Cardiac muscle cell (in vitro differentiated cells and primary cell): ENCODE results near the gene GPD1L. TPM values are rescaled to one million over a fixed set of nuclear protein-coding genes. Genes with fewer than 3 reads are reported as not detected.
"Not testable (repeated sequence)": the region's sequence is repeated elsewhere in the genome, so short reads cannot be mapped to it uniquely, and the experiment has no call there.

Source experiments
- DNase-seq, 2 donors: peaks; one replicate each; pipeline versions ENCODE4 v3.0.0 to v3.0.0-alpha.2; 2010 to 2017; ENCODE audit warnings: low read depth in 1 of 2, low spot score in 1 of 2
- H3K27ac ChIP-seq: fragments of 200-600 bp; sonication (generic); 2 replicates; pipeline ENCODE4 v1.5.1; 2016
- H3K27me3 ChIP-seq: fragments of 200-600 bp; sonication (generic); 2 replicates; pipeline ENCODE4 v1.6.0; 2016; ENCODE audit warnings: control low read depth
- H3K36me3 ChIP-seq: fragments of 200-600 bp; sonication (generic); 2 replicates; pipeline ENCODE4 v1.5.1; 2016; ENCODE audit warnings: control low read depth
- H3K4me1 ChIP-seq: fragments of 200-600 bp; sonication (generic); 2 replicates; pipeline ENCODE4 v1.8.1; 2017; ENCODE audit warnings: low read depth, mild to moderate bottlenecking, mixed run types
- H3K4me3 ChIP-seq: fragments of 200-600 bp; sonication (generic); 2 replicates; pipeline ENCODE4 v1.5.1; 2016; ENCODE audit warnings: mild to moderate bottlenecking
- H3K9me3 ChIP-seq: fragments of 200-600 bp; sonication (generic); 2 replicates; pipeline ENCODE4 v1.5.1; 2017; ENCODE audit warnings: low read depth, mild to moderate bottlenecking, control low read depth
- polyA plus RNA-seq: library from polyadenylated mRNA; unstranded; fragments of >200 nt; fragmentation: Nextera tagmentation; extraction: Ambion mirVana; gene quantifications from 2 replicates; pipeline ENCODE4 v1.2.1, GENCODE V29; 2016
- total RNA-seq: library from RNA; depleted of rRNA; stranded (reverse); fragments of >200 nt; gene quantifications from 2 replicates; pipeline ENCODE4 v1.2.3, GENCODE V29; 2016
- TF ChIP-seq, protein P1 (sequence below): IDR thresholded peaks from 2 replicates; pipeline ENCODE4 v1.5.1; 2012; ENCODE audit warnings: low read depth, mild to moderate bottlenecking, low read length

The GPD1L gene
- total and polyA plus RNA-seq, 2 experiments from 2014 or later: 19.4 to 20.1 TPM

DNA sequence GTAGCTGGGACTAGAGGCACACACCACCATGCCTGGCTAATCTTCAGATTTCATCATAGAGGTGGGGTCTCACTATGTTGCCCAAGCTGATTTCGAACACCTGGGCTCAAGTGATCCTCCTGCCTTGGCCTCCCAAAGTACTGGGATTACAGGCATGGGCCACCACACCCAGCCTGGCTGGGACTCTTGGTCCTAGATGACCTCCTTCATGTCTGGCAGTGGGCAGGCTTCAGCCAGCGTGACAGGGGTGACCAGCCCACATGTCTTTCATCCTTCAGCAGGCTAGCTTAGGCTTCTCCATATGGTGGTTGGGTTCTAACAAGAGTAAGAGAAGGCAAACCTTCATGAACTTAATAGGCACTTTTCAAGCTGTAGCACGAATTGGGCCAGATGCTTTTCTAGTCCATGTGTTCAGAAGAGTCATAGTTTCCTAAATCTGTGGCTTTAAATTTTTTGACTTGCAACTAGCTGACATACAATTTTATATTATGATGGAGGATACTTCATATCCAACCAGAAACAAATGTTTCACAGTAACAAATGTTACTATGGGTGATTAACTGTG is 7.6 kb downstream of the GPD1L start:
- Histone ChIP-seq H3K4me3 (no peak overlapping the region), H3K27me3 (no peaks in the 10 kb centered on the region), H3K27ac (no peak overlapping the region), H3K36me3 (no peaks in the 10 kb centered on the region), H3K4me1 (peaks cover 5% of the 10 kb centered on the region), H3K9me3 (no peaks in the 10 kb centered on the region)
- DNase-seq: no peak
- TF ChIP-seq, protein P1, sequence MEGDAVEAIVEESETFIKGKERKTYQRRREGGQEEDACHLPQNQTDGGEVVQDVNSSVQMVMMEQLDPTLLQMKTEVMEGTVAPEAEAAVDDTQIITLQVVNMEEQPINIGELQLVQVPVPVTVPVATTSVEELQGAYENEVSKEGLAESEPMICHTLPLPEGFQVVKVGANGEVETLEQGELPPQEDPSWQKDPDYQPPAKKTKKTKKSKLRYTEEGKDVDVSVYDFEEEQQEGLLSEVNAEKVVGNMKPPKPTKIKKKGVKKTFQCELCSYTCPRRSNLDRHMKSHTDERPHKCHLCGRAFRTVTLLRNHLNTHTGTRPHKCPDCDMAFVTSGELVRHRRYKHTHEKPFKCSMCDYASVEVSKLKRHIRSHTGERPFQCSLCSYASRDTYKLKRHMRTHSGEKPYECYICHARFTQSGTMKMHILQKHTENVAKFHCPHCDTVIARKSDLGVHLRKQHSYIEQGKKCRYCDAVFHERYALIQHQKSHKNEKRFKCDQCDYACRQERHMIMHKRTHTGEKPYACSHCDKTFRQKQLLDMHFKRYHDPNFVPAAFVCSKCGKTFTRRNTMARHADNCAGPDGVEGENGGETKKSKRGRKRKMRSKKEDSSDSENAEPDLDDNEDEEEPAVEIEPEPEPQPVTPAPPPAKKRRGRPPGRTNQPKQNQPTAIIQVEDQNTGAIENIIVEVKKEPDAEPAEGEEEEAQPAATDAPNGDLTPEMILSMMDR: no peak

DNA sequence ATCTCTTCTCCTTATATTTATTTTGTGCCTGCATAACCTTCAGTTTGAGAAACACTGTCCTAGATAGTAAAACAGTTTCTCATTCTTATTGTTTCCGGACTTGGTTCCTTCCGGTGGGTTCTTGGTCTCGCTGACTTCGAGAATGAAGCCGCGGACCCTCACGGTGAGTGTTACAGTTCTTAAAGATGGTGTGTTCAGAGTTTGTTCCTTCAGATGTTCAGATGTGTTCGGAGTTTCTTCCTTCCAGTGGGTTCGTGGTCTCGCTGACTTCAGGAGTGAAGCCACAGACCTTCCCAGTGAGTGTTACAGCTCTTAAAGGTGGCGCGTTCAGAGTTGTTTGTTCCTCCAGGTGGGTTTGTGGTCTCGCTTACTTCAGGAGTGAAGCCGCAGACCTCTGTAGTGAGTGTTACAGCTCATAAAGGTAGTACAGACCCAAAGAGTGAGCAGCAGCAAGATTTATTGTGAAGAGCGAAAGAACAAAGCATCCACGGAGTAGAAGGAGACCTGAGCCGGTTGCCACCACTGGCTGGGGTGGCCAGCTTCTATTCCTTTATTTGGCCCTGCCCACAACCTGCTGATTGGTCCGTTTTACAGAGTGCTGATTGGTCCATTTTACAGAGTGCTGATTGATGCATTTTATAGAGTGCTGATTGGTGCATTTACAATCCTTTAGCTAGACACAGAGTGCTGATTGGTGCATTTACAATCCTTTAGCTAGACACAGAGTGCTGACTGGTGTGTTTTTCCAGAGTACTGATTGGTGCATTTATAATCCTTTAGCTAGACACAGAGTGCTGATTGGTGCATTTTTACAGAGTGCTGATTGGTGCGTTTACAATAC is 8.3 kb downstream of the GPD1L start:
- H3K4me1 ChIP-seq, H3K27ac ChIP-seq, DNase-seq, H3K36me3 ChIP-seq, H3K9me3 ChIP-seq, H3K4me3 ChIP-seq, H3K27me3 ChIP-seq: not testable (repeated sequence)

DNA sequence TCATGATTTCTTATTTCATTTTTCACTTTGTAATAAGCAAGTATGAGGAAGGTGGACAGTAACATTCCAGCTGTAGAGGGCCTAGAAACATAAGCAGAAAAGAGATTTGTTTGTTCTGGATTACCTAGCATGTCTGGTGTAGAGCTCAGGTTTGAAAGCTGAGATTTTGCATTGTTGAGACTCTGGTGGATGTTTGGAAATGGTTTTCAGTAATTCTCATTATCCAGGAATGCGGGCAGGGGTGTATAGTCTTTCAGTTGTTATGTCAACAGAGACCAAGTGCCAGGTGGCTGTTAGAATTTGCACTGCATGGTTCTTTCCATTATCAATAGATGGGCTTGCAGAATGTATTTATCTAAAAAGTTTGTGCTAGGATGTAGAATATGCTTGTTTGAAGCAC is 10.9 kb downstream of the GPD1L start:
- no peak for DNase-seq
- Histone ChIP-seq H3K9me3 (no peaks in the 10 kb centered on the region), H3K4me1 (no peaks in the 10 kb centered on the region), H3K27ac (no peak overlapping the region), H3K27me3 (no peaks in the 10 kb centered on the region), H3K4me3 (no peak overlapping the region), H3K36me3 (no peaks in the 10 kb centered on the region)
- TF ChIP-seq, protein P1: no peak

DNA sequence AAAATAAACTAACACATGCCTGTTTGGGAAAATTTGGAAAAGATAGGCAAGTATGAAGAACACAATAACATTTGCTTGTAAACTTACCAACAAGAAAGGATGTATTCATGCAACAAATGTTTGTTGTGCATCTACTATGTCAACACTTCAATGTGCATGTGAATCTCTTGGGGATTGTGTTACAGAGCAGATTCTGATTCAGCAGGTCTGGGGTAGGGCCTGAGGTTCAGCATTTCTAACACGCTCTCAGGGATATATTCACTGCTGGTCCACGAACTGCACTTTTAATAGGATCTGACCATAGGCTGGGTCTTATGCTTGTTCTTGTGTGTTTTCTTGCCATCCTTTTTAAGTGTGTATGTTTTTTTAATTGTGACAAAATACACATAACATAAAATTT is 11.8 kb downstream of the GPD1L start:
- TF ChIP-seq, protein P1: no peak

DNA sequence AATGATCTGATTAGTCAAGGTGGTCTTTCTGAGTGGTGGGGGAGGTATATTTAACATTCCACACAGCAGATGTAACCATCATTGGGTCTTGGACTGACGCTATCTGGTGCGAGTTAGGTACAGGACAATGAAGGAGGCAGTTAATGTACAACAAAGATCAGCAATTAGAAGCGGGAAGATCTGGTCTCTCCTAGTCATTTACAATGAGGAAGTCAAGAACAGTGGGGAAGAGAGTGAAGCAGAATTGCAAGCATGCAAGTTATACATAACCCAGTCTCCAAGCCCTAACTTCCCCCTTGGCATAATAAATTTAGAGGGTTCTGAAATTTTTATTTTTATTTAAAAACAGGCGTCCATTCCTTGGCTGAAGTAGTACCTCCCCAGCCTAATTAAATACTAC is 14.1 kb downstream of the GPD1L start:
- no peak for DNase-seq

More for the DNA sequence above, 11.8 kb downstream of the GPD1L start:
- no peaks in the 10 kb centered on the region for H3K4me1 ChIP-seq
- no peak for DNase-seq
- H3K9me3 ChIP-seq: no peaks in the 10 kb centered on the region
- no peaks in the 10 kb centered on the region for H3K27me3 ChIP-seq
- H3K36me3 ChIP-seq: no peaks in the 10 kb centered on the region
- no peak overlapping the region for H3K4me3 ChIP-seq
- no peak overlapping the region for H3K27ac ChIP-seq

More for the DNA sequence above, 14.1 kb downstream of the GPD1L start:
- Histone ChIP-seq H3K27me3 (no peaks in the 10 kb centered on the region), H3K36me3 (no peaks in the 10 kb centered on the region), H3K27ac (no peak overlapping the region), H3K4me1 (no peaks in the 10 kb centered on the region), H3K9me3 (no peaks in the 10 kb centered on the region), H3K4me3 (no peak overlapping the region)
- TF ChIP-seq, protein P1: no peak
